HepG2 (cell line): ENCODE measurements around the gene GOLGA3. TPM values are rescaled to one million over a fixed set of nuclear protein-coding genes. Genes with fewer than 3 reads are reported as not detected.

ENCODE experiments used
- FOXK1 ChIP-seq: sonication (generic); formaldehyde crosslinking; IDR thresholded peaks from 2 replicates; pipeline ENCODE4 v1.4.0; 2020; ENCODE audit warnings: low read depth, missing genetic modification reagents, borderline replicate concordance
- HIVEP1 ChIP-seq: sonication (generic); formaldehyde crosslinking; IDR thresholded peaks from 2 replicates; pipeline ENCODE4 v1.4.0; 2020; ENCODE audit warnings: mild to moderate bottlenecking, missing genetic modification reagents
- IKZF4 ChIP-seq: sonication (generic); formaldehyde crosslinking; IDR thresholded peaks from 2 replicates; pipeline ENCODE4 v1.5.1; 2020; ENCODE audit warnings: borderline replicate concordance, mild to moderate bottlenecking, low read depth, missing genetic modification reagents; ENCODE audit errors: not compliant biosample characterization
- KDM4B ChIP-seq: sonication (generic); formaldehyde crosslinking; IDR thresholded peaks from 2 replicates; pipeline ENCODE4 v1.4.0; 2020; ENCODE audit warnings: missing genetic modification reagents
- POLR2A ChIP-seq, 2 experiments: IDR thresholded peaks; 2 replicates each; pipeline ENCODE4 v1.6.1; 2011; ENCODE audit warnings: low read depth in 2 of 2, low read length in 2 of 2, mild to moderate bottlenecking in 1 of 2, moderate library complexity in 1 of 2; ENCODE audit not compliant: insufficient read depth in 1 of 2
- THAP11 ChIP-seq: IDR thresholded peaks from 2 replicates; pipeline ENCODE4 v1.6.1; 2016; ENCODE audit warnings: missing biosample characterization, missing genetic modification reagents
- XBP1 ChIP-seq: sonication (generic); formaldehyde crosslinking; IDR thresholded peaks from 2 replicates; pipeline ENCODE4 v1.5.0; 2020; ENCODE audit warnings: missing genetic modification reagents
- ZNF317 ChIP-seq: sonication (generic); formaldehyde crosslinking; IDR thresholded peaks from 2 replicates; pipeline ENCODE4 v1.5.0; 2020; ENCODE audit warnings: mild to moderate bottlenecking, missing genetic modification reagents
- ZNF367 ChIP-seq: sonication (generic); formaldehyde crosslinking; IDR thresholded peaks from 2 replicates; pipeline ENCODE4 v1.4.0; 2020; ENCODE audit warnings: missing genetic modification reagents, borderline replicate concordance
- ZNF652 ChIP-seq: IDR thresholded peaks from 2 replicates; pipeline ENCODE4 v1.6.1; 2016; ENCODE audit warnings: low read depth, borderline replicate concordance
- ZNF782 ChIP-seq: sonication (generic); formaldehyde crosslinking; IDR thresholded peaks from 2 replicates; pipeline ENCODE4 v1.4.0; 2020; ENCODE audit warnings: missing genetic modification reagents, mild to moderate bottlenecking, borderline replicate concordance
- polyA plus RNA-seq, 8 experiments: library from polyadenylated mRNA; depleted of rRNA in 3 of 8; stranded (reverse) in 7 of 8; unstranded in 1 of 8; fragments of >200 nt; fragmentation: Illumina TruSeq in 4 of 8; extraction: Trizol in 4 of 8; gene quantifications; 2 replicates each; pipeline versions ENCODE4 v1.2.1 to v1.2.3, GENCODE V29; 2011 to 2016; ENCODE audit warnings: low read depth in 4 of 8, missing spikeins in 1 of 8, mixed read lengths in 1 of 8; ENCODE audit not compliant: insufficient read depth in 1 of 8
- total RNA-seq, 5 experiments: library from RNA; depleted of rRNA; stranded (reverse); fragments of >200 nt; fragmentation: Illumina TruSeq; extraction: Trizol; gene quantifications; 2 replicates each; pipeline ENCODE4 v1.2.3, GENCODE V29; 2016; ENCODE audit warnings: low read depth in 1 of 5
- TF ChIP-seq, protein P1 (sequence below): sonication (generic); formaldehyde crosslinking; IDR thresholded peaks from 2 replicates; pipeline ENCODE4 v1.5.0; 2020; ENCODE audit warnings: mild to moderate bottlenecking, missing genetic modification reagents, borderline replicate concordance
- TF ChIP-seq, protein P2 (sequence below): sonication (generic); formaldehyde crosslinking; IDR thresholded peaks from 2 replicates; pipeline ENCODE4 v1.4.0; 2020; ENCODE audit warnings: missing genetic modification reagents
- TF ChIP-seq, protein P3 (sequence below): sonication (generic); formaldehyde crosslinking; IDR thresholded peaks from 2 replicates; pipeline ENCODE4 v1.4.0; 2020; ENCODE audit warnings: missing genetic modification reagents
- TF ChIP-seq, protein P4 (sequence below): sonication (generic); formaldehyde crosslinking; IDR thresholded peaks from 2 replicates; pipeline ENCODE4 v1.9.0; 2021; ENCODE audit warnings: missing genetic modification reagents, mild to moderate bottlenecking, borderline replicate concordance
- TF ChIP-seq, protein P5 (sequence below): sonication (generic); formaldehyde crosslinking; IDR thresholded peaks from 2 replicates; pipeline ENCODE4 v1.5.1; 2020; ENCODE audit warnings: mild to moderate bottlenecking, missing genetic modification reagents, borderline replicate concordance
- TF ChIP-seq, protein P6 (sequence below): sonication (generic); formaldehyde crosslinking; IDR thresholded peaks from 2 replicates; pipeline ENCODE4 v1.9.0; 2021; ENCODE audit warnings: missing genetic modification reagents, mild to moderate bottlenecking, borderline replicate concordance

GOLGA3 gene
- total and polyA plus RNA-seq, 2 of the 13 experiments (the other 11 are each of a cell fraction or from before 2014, with no cell fraction given), result 22.0 to 43.0 TPM

DNA sequence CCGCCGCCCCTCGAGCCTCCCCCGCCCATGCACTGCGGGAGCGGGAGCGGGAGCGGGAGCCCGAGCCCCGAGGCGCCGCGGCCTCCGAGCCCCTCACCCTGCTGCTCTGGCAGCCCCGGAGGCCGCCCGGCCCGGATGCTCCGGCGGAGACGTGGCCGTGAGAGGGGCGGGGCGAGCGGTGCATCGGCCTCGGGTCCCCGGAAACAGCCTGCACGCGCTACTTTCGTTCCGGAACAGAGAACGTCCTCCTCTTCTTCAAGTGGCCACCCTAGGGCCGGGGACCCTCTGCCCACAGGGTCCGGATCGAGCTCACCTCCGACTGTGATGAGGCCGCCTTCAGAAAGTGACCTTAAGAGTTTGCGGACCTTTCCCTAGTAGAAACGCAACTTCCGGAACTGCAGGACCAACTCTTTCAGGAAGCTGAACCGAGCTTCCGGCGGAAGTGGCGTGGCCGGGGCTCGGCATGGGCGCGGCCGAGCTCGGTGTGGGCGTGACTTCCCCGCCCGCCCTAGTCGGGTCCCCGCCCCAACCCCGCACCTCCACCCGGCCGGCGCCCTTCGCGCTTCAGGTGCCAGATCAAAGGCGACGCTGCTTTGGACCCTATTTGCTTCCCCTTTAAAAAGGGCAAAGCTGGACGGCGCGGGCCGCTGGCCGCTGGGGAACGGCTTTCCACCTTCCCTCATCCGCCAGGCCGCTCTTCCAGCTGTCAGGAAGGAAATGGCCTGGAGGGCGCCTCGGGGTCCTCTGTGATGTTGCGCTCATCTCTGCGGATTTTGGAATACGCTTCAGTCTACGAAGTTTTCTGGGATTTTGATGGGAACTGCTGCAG, at the start of gene GOLGA3 (continued):
- TF ChIP-seq, protein P1, sequence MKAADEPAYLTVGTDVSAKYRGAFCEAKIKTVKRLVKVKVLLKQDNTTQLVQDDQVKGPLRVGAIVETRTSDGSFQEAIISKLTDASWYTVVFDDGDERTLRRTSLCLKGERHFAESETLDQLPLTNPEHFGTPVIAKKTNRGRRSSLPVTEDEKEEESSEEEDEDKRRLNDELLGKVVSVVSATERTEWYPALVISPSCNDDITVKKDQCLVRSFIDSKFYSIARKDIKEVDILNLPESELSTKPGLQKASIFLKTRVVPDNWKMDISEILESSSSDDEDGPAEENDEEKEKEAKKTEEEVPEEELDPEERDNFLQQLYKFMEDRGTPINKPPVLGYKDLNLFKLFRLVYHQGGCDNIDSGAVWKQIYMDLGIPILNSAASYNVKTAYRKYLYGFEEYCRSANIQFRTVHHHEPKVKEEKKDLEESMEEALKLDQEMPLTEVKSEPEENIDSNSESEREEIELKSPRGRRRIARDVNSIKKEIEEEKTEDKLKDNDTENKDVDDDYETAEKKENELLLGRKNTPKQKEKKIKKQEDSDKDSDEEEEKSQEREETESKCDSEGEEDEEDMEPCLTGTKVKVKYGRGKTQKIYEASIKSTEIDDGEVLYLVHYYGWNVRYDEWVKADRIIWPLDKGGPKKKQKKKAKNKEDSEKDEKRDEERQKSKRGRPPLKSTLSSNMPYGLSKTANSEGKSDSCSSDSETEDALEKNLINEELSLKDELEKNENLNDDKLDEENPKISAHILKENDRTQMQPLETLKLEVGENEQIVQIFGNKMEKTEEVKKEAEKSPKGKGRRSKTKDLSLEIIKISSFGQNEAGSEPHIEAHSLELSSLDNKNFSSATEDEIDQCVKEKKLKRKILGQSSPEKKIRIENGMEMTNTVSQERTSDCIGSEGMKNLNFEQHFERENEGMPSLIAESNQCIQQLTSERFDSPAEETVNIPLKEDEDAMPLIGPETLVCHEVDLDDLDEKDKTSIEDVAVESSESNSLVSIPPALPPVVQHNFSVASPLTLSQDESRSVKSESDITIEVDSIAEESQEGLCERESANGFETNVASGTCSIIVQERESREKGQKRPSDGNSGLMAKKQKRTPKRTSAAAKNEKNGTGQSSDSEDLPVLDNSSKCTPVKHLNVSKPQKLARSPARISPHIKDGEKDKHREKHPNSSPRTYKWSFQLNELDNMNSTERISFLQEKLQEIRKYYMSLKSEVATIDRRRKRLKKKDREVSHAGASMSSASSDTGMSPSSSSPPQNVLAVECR (CRISPR knock-in tag), result peak; percentile 94
- TF ChIP-seq, protein P2, sequence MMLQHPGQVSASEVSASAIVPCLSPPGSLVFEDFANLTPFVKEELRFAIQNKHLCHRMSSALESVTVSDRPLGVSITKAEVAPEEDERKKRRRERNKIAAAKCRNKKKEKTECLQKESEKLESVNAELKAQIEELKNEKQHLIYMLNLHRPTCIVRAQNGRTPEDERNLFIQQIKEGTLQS (CRISPR knock-in tag), result peak; percentile 54; the same call in 1 of the 2 replicates
- TF ChIP-seq, protein P3, sequence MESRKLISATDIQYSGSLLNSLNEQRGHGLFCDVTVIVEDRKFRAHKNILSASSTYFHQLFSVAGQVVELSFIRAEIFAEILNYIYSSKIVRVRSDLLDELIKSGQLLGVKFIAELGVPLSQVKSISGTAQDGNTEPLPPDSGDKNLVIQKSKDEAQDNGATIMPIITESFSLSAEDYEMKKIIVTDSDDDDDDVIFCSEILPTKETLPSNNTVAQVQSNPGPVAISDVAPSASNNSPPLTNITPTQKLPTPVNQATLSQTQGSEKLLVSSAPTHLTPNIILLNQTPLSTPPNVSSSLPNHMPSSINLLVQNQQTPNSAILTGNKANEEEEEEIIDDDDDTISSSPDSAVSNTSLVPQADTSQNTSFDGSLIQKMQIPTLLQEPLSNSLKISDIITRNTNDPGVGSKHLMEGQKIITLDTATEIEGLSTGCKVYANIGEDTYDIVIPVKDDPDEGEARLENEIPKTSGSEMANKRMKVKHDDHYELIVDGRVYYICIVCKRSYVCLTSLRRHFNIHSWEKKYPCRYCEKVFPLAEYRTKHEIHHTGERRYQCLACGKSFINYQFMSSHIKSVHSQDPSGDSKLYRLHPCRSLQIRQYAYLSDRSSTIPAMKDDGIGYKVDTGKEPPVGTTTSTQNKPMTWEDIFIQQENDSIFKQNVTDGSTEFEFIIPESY (CRISPR knock-in tag), result peak; percentile 82
- TF ChIP-seq, protein P4, sequence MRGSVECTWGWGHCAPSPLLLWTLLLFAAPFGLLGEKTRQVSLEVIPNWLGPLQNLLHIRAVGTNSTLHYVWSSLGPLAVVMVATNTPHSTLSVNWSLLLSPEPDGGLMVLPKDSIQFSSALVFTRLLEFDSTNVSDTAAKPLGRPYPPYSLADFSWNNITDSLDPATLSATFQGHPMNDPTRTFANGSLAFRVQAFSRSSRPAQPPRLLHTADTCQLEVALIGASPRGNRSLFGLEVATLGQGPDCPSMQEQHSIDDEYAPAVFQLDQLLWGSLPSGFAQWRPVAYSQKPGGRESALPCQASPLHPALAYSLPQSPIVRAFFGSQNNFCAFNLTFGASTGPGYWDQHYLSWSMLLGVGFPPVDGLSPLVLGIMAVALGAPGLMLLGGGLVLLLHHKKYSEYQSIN (CRISPR knock-in tag), result no peak
- no peak for TF ChIP-seq HIVEP1
- TF ChIP-seq ZNF652, result no peak
- peak; percentile 60 to 73 for TF ChIP-seq POLR2A (IDR thresholded peaks at IDR 0.05; ENCODE audit: insufficient read depth in 1 of 2, low read depth in 2 of 2, low read length in 2 of 2)
- TF ChIP-seq KDM4B (CRISPR knock-in tag), result no peak
- TF ChIP-seq XBP1 (CRISPR knock-in tag), result no peak
- peak; percentile 55 for TF ChIP-seq IKZF4 (CRISPR knock-in tag)
- TF ChIP-seq ZNF782 (CRISPR knock-in tag), result no peak; the same call in 1 of the 2 replicates
- TF ChIP-seq ZNF317 (CRISPR knock-in tag), result peak; percentile 46
- TF ChIP-seq, protein P5, sequence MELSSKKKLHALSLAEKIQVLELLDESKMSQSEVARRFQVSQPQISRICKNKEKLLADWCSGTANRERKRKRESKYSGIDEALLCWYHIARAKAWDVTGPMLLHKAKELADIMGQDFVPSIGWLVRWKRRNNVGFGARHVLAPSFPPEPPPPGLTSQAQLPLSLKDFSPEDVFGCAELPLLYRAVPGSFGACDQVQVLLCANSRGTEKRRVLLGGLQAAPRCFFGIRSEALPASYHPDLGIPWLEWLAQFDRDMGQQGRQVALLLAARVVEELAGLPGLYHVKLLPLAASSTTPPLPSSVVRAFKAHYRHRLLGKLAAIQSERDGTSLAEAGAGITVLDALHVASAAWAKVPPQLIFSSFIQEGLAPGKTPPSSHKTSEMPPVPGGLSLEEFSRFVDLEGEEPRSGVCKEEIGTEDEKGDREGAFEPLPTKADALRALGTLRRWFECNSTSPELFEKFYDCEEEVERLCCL (CRISPR knock-in tag), result no peak
- TF ChIP-seq ZNF367 (CRISPR knock-in tag), result no peak
- TF ChIP-seq THAP11 (CRISPR knock-in tag), result peak; percentile 95
- TF ChIP-seq, protein P6, sequence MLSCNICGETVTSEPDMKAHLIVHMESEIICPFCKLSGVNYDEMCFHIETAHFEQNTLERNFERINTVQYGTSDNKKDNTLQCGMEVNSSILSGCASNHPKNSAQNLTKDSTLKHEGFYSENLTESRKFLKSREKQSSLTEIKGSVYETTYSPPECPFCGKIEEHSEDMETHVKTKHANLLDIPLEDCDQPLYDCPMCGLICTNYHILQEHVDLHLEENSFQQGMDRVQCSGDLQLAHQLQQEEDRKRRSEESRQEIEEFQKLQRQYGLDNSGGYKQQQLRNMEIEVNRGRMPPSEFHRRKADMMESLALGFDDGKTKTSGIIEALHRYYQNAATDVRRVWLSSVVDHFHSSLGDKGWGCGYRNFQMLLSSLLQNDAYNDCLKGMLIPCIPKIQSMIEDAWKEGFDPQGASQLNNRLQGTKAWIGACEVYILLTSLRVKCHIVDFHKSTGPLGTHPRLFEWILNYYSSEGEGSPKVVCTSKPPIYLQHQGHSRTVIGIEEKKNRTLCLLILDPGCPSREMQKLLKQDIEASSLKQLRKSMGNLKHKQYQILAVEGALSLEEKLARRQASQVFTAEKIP, result no peak
- TF ChIP-seq FOXK1 (CRISPR knock-in tag), result peak; percentile 84; the same call in 1 of the 2 replicates
